Measurements from ENCODE around the gene PDE3A.

Gene PDE3A

DNA sequence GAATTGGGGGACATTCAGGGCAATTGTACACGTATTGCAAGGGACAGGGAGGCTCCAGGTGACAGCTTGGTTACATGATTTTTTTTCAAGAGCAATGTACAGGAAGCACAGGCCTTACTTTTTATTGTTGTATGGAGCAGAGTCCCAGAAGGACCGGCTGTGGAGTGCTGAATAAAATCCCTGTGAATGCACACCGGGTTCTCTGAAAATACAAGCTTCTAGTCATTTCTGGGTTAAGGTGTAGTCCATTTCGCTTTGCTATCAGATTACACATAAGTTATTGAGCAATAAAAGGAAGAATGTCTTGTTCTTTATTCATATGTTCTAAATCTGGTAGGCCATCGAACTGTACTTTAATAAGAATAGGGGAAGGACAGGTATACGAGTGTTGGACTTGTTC lies 52.2 kb downstream of the PDE3A start:
- DNase-seq (ENCODE audit: low read depth in 1 of 2, low spot score in 1 of 2), result no peak

- DNase-seq (ENCODE audit: low read depth in 1 of 2, low spot score in 1 of 2), result no peak
These were observed 53.1 kb downstream of the PDE3A start for GRCh38 chr12:20421421-20421820.

- DNase-seq (ENCODE audit: low read depth in 1 of 2, low spot score in 1 of 2), result no peak
These were observed 55.2 kb downstream of the PDE3A start for GRCh38 chr12:20423557-20423956.

DNA sequence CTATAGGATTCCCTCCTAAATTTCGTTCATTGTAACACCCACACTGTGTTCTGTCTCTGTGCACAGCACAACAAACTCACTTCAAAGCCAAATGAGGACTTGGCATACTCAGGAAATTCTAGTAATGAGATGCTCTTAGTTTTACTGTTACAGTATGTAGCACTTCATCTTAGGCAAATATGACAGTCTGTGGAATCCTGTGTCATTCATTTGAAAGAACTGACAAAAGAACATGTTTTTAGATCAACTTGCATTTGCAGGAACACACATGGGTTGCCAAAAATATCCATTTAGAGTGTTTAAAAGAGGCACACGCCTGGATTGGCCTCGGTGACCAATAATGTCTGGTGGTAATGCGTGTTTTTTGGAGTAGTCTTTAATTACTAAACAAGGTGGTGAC lies 56.5 kb downstream of the PDE3A start:
- DNase-seq (ENCODE audit: low read depth in 1 of 2, low spot score in 1 of 2), result no peak

DNA sequence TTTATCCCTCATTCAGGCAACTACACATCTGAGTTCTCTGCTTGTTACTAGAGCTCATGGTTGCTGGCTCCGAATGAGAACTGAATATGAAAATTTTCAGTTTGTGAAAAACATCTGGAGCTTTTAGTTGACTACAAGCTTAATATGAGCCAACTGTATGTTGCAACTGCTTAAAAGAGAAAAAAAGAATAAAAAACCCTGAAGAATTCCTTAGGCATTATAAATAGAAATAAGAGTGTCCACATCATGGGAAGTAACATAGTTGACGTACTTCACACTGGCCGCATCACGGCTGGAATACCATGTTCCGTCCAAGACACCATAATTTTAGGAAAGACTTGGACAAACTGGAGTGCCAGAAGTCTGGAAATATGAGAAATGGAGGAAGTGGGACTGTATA lies 57.9 kb downstream of the PDE3A start:
- DNase-seq (ENCODE audit: low read depth in 1 of 2, low spot score in 1 of 2), result no peak

DNA sequence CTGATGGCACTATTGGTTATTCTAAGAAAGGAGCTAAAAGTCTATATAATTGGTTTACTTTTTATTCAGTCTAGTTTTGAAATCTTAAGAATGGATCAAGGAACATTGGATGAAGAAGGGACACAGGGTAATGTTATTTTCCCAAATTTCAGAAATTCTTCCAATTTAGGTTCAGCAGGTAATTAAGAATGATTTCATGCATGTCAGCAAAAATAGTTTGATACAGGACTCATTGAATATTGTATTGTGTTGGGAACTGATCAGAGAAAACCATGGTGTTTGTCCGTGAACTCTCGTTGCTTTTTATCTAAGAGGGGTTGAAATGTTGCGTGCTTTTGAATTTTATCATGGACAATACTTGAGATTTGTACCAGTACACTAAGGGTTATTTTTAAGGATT lies 58.6 kb downstream of the PDE3A start:
- no peak for DNase-seq (ENCODE audit: low read depth in 1 of 2, low spot score in 1 of 2)

- no peak for DNase-seq (ENCODE audit: low read depth in 1 of 2, low spot score in 1 of 2)
These were observed 61.5 kb downstream of the PDE3A start for GRCh38 chr12:20429852-20430251.

DNA sequence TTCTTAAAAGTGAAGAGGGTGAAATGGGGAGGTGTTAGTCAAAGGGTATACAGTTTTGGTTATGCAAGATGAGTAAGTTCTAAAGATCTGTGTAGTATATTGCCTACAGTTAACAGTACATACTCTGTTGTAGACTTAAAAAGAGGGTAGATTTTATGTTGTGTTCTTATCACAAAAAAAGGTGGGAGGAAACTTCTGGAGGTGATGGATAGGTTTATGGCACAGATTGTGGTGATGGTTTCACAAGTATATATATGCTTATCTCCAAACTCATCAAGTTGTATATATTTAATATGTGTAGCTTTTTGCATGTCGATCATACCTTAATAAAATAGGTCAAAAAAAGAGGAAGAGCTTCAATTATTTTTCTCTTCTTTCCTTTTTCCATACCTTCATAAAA lies 64.0 kb downstream of the PDE3A start:
- DNase-seq (ENCODE audit: low read depth in 1 of 2, low spot score in 1 of 2), result no peak

DNA sequence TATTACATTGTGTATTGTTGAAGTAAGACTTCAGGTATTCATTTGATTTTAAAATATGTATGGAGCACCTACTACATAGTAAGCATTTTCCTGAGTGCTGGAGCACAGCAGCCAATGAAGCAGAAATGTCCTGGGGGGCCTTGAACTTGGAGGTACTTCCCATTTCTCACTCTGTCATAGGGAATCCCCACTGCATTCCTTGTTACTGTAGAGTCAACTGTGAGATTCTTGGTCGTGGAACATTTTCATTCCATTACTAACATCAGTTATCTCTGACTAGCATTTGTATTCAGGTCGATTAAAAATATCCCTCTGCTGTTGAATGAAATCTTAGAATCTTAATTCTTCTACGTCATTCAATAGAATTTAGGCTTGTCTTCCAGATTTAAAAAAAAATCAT lies 66.7 kb downstream of the PDE3A start:
- DNase-seq (ENCODE audit: low read depth in 1 of 2, low spot score in 1 of 2), result no peak

DNA sequence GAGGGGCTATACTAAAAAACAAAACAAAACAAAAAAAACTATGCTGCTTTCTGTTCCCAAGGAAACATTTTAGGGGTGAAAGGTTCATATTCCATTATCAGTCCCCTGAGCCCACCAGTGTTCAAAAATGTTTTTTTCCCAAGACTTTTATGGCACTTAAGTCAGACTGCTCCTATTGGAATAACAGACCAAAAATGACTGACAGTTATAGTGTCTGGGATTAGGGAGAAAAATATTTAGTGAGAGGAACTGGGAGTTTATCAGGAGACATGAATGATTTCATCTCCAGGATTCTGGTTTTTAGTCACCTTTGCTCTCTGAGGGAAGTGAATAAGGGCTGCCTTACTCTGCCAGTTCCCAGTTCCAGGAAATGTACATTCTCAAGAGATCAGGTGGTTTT lies 68.0 kb downstream of the PDE3A start:
- no peak for DNase-seq (ENCODE audit: low read depth in 1 of 2, low spot score in 1 of 2)

DNA sequence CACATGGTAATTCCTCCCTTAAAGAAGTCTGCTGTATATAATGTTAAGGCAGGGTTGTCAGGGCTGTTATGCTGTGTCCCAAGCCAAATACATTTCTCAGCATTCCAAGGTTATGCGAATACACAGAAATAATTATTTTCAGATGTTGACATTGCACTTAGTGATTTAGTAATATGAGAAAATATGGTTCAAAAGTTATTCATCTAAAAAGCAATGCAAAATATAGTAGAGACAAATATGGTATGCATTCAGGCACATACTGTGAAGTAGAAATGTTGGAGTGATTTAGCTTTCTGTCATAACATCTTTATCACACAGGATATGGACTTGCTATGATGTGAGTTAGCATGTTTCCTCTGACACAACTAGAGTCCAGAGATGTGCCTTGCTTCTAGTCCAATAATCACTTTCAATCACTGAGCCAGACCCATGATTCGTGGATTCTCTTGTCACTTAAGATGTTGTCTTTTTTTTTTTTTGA lies 70.0 kb downstream of the PDE3A start:
- no peak for DNase-seq (ENCODE audit: low read depth in 1 of 2, low spot score in 1 of 2)

DNA sequence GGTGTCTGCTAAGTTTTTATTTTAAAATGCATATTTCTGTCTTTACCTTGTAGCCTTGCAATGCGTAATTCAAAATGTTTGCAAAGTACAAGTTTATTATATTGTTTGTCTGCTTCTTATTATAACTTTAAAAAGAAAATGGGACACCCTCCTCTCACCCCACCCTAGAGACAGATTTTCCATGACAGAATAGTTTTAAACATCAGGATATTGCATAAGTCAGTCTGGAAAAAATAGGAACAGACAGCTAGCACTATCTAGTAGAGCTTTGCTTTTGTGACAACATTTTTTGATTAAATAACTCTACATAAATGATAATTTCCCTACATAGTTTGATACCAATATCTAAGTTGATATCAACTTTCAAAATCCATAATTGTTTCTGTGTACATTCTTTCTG lies 71.3 kb downstream of the PDE3A start:
- no peak for DNase-seq (ENCODE audit: low read depth in 1 of 2, low spot score in 1 of 2)

DNA sequence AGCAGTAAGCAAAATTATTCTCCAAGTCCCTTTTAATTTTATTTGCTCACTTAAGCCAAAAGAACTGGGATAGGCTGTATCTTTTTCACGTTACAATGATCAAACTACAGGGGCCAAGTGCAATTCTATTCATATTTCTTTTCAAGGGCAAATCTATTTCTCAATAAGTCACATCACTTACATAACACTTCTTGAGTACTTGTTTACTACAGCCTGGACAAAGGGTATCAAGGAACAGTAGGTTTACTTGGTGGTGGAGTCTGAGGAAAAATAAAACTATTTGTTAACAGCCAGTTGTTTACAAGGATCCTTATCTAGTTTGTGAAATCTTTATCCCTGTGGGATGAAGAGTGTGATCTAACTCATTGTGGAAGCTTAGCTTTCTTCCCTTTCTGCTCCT lies 72.1 kb downstream of the PDE3A start:
- DNase-seq (ENCODE audit: low read depth in 1 of 2, low spot score in 1 of 2), result no peak

- DNase-seq (ENCODE audit: low read depth in 1 of 2, low spot score in 1 of 2), result no peak
These were observed 74.0 kb downstream of the PDE3A start for GRCh38 chr12:20442322-20442721.

DNA sequence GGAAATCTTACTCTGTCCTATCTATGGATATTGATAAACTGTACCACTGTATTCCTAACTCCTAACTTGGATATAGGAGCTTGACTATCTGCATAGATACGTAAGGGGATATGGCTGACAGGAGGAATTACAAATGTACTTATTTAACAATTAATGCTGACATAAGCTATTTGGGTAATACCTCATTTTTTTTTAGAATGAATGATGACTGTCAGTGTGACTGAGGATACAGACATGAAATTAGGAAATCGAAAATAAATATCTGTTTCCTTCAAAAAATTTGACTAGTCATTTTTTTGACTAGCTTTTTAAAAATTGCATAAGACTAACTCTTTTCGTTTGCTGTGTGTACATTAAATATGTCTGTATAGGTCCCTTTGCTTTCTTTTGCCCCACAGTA lies 74.9 kb downstream of the PDE3A start:
- DNase-seq (ENCODE audit: low read depth in 1 of 2, low spot score in 1 of 2), result no peak

DNA sequence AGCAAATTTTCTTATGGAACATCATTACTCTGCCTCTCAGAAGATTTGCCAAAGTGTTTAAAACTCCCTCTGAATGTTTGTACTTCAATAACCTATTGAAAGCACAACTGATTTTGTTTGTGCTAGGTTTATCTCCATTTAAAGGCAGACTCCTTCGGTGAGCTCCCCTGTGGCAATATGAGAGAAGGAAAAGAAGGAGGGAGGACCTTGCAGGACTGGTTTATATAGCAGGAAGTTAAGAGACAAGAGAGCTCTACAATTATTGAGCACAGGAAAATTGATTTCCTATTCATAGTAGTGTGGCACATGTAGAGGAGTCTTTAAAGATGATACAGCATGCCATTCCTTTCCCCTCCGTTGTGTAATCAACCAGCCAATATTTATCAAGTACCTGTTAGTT lies 75.5 kb downstream of the PDE3A start:
- no peak for DNase-seq (ENCODE audit: low read depth in 1 of 2, low spot score in 1 of 2)

- no peak for DNase-seq (ENCODE audit: low read depth in 1 of 2, low spot score in 1 of 2)
These were observed 76.3 kb downstream of the PDE3A start for GRCh38 chr12:20444595-20445170.

GRCh38 chr12:20445687-20446086 lies 77.3 kb downstream of the PDE3A start:
- DNase-seq (ENCODE audit: low read depth in 1 of 2, low spot score in 1 of 2), result no peak

DNA sequence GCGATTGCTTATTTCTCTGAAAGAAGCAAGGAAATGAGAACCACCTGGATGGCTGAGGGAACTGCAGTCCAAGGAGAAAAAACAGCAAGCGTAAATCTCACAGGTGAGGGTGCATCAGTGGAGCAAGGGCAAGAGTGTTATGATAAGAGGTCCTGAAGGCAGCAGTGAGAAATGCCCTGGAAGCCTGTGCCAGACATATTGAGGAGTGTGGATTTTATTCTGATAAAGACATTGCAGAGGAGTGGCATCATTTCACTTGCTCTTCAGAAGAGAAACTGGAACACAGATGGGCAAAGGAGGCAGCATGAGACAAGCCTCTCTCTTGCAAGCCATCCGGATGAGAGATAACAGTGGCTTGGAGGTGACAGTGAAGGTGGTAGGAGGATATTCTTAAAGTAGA lies 78.5 kb downstream of the PDE3A start:
- no peak for DNase-seq (ENCODE audit: low read depth in 1 of 2, low spot score in 1 of 2)

DNA sequence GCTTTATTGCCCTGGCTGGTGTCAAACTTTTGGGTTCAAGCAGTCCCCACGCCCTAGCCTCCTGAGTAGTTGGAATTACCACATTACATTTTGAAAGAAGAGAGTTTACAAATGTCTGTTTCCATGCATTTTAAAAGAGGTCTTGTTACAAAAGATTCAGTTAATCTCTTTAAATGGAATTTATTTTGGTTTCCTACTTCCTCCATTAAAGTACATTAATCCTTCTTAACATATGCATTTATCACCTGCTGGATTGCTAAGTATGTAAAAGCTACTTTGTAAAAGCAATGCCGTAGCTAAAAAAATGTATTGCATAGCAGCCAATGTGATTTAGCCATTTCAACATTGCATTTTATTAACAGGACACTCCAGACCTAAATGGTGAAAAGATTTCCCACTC lies 80.4 kb downstream of the PDE3A start:
- no peak for DNase-seq (ENCODE audit: low read depth in 1 of 2, low spot score in 1 of 2)

DNA sequence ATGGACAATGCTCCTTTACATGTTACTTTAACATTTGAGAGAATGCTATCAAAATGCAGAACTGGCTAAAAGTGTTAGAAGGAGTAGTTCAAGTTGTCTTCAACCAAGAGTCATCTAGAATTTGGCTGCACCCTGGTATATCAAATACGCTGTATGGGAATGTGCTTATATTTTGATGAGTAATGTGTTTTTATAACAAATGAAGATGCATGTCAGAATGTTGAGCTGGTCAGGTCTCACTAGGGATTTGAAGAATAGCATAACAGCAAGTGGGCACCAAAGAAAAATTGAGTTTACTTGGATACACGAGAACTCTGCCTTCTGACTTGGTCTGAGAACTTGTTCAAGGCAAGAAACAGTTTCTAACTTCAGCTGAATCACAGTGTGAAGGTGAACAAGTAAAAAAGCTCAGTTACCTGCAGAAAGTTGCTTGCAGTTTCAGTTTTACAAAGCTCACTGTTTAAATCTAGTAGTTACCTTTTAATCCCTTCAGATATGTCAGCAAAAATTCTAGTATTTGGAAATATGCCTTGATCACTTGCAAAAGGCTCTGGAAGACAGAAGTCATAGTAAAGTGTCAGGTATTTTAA lies 82.3 kb downstream of the PDE3A start:
- DNase-seq (ENCODE audit: low read depth in 1 of 2, low spot score in 1 of 2), result no peak

GRCh38 chr12:20451761-20452160 lies 83.4 kb downstream of the PDE3A start:
- DNase-seq (ENCODE audit: low read depth in 1 of 2, low spot score in 1 of 2), result no peak

DNA sequence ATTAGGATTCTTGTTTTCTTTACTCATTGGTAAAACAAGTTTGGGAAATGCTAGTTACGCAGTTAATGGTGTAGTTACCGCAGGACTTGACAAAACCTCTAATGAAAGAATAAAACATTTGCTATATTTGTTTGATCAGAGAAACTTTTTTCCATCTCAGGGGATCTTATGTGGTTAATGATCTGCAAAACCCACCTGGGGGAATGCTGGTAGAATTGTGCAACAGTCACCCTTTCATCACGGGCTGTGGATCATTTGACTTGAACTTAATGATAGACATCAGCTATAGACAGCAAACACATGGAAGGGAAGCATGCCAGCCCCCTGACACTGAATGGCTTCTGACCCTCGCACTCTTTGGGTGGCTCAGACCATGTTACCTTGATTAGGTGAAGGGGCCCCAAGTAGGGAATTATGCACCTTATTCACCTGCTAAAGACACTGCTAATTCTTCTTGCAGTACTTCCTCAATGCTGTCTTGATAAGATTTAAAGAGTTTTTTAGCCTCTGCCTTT lies 84.2 kb downstream of the PDE3A start:
- DNase-seq (ENCODE audit: low read depth in 1 of 2, low spot score in 1 of 2), result no peak

Measured in activated CD4-positive, alpha-beta T cell treated with anti-CD3 and anti-CD28 coated beads, Interleukin-2, amount 50 U/mL, for 24 hours (primary cell).